IMR-90 (cell line): ENCODE results near the gene NUDT9. TPM values are rescaled to one million over a fixed set of nuclear protein-coding genes. Genes with fewer than 3 reads are reported as not detected.

Experiments
- ATAC-seq: fragments of 200-7000 bp; cut with Tn5 transposase; 2 replicates; pipeline ENCODE4 v1.9.1; 2020; ENCODE audit warnings: low read depth, mild to moderate bottlenecking, moderate library complexity
- BruUV-seq: library from RNA; stranded (reverse); fragments of 400-500 nt; replicated peaks from 2 replicates; lab custom pipeline; 2021; lab: Mats Ljungman, UMichigan
- CTCF ChIA-PET: fragments of 300-600 bp; formaldehyde crosslinking; extraction: SDS; loops from one replicate; lab custom pipeline; 2021; ENCODE audit warnings: antibody characterized with exemption; lab: Yijun Ruan, JAX
- POLR2A ChIA-PET: fragments of 300-600 bp; sonication (Branson Sonifier 250); formaldehyde crosslinking; loops from one replicate; lab custom pipeline; 2022; ENCODE audit warnings: antibody characterized with exemption; ENCODE audit not compliant: unreplicated experiment; lab: Charles Lee
- DNase-seq: peaks from one replicate; pipeline ENCODE4 v3.0.0; 2013
- H2AFZ ChIP-seq: replicated peaks from 2 replicates; pipeline ENCODE3; 2013; ENCODE audit warnings: low read length, mild to moderate bottlenecking; ENCODE audit not compliant: poor library complexity
- H2AK5ac ChIP-seq: 2 replicates; pipeline ENCODE4 v1.6.1; 2013; ENCODE audit warnings: low read depth, low read length, inconsistent platforms
- H2AK9ac ChIP-seq: replicated peaks from 2 replicates; pipeline ENCODE3; 2013; ENCODE audit warnings: mild to moderate bottlenecking, low read depth, low read length, moderate library complexity; ENCODE audit not compliant: poor library complexity
- H2BK120ac ChIP-seq: 2 replicates; pipeline ENCODE4 v1.6.1; 2013; ENCODE audit warnings: low read depth, low read length, inconsistent platforms
- H2BK15ac ChIP-seq: 3 replicates; pipeline ENCODE4 v1.6.1; 2013; ENCODE audit warnings: low read depth, low read length, inconsistent platforms
- H2BK20ac ChIP-seq: 2 replicates; pipeline ENCODE4 v1.6.1; 2013; ENCODE audit warnings: low read depth, mild to moderate bottlenecking, inconsistent platforms, low read length, moderate library complexity
- H2BK5ac ChIP-seq: 2 replicates; pipeline ENCODE4 v1.6.1; 2013; ENCODE audit warnings: mild to moderate bottlenecking, low read depth, low read length, inconsistent platforms; ENCODE audit not compliant: poor library complexity, severe bottlenecking
- H3K14ac ChIP-seq: replicated peaks from 2 replicates; pipeline ENCODE4 v1.6.1; 2013; ENCODE audit warnings: low read depth, low read length, inconsistent platforms
- H3K18ac ChIP-seq: 2 replicates; pipeline ENCODE4 v1.6.1; 2013; ENCODE audit warnings: low read depth, low read length, control low read depth
- H3K23ac ChIP-seq: 2 replicates; pipeline ENCODE4 v1.6.1; 2013; ENCODE audit warnings: low read depth, low read length, inconsistent platforms
- H3K27ac ChIP-seq: 2 replicates; pipeline ENCODE4 v1.5.1; 2013; ENCODE audit warnings: mild to moderate bottlenecking, control low read depth, low read length; ENCODE audit not compliant: insufficient read depth
- H3K27me3 ChIP-seq: 2 replicates; pipeline ENCODE4 v1.6.1; 2013; ENCODE audit warnings: low read length; ENCODE audit not compliant: control insufficient read depth, insufficient read depth
- H3K36me3 ChIP-seq: 2 replicates; pipeline ENCODE4 v1.6.1; 2013; ENCODE audit warnings: low read length, mixed read lengths; ENCODE audit not compliant: control insufficient read depth, insufficient read depth
- H3K4ac ChIP-seq: 2 replicates; pipeline ENCODE4 v1.6.1; 2013; ENCODE audit warnings: low read depth, low read length, inconsistent platforms
- H3K4me1 ChIP-seq: 2 replicates; pipeline ENCODE4 v1.6.1; 2013; ENCODE audit warnings: low read length, mixed read lengths; ENCODE audit not compliant: control insufficient read depth, insufficient read depth
- H3K4me2 ChIP-seq: 2 replicates; pipeline ENCODE4 v1.6.1; 2013; ENCODE audit warnings: low read depth, mild to moderate bottlenecking, control low read depth, low read length, moderate library complexity
- H3K4me3 ChIP-seq: 2 replicates; pipeline ENCODE4 v1.5.1; 2013; ENCODE audit warnings: low read depth, mild to moderate bottlenecking, control low read depth, low read length, moderate library complexity; ENCODE audit not compliant: insufficient read depth
- H3K56ac ChIP-seq: 2 replicates; pipeline ENCODE4 v1.6.1; 2013; ENCODE audit warnings: low read length, inconsistent platforms; ENCODE audit not compliant: insufficient read depth; ENCODE audit errors: extremely low read depth
- H3K79me1 ChIP-seq, 2 experiments: 2 replicates each; pipeline ENCODE4 v1.6.1; 2013; ENCODE audit warnings: low read length in 2 of 2, inconsistent platforms in 1 of 2, low read depth in 1 of 2
- H3K9ac ChIP-seq: 2 replicates; pipeline ENCODE4 v1.6.1; 2013; ENCODE audit warnings: low read depth, low read length, control low read depth
- H3K9me1 ChIP-seq: 2 replicates; pipeline ENCODE4 v1.6.1; 2013; ENCODE audit warnings: low read length, inconsistent platforms; ENCODE audit not compliant: insufficient read depth
- H3K9me3 ChIP-seq: 2 replicates; pipeline ENCODE4 v1.6.1; 2013; ENCODE audit warnings: low read length; ENCODE audit not compliant: control insufficient read depth, insufficient read depth
- H4K20me1 ChIP-seq: 2 replicates; pipeline ENCODE4 v1.6.1; 2013; ENCODE audit warnings: low read length, inconsistent platforms; ENCODE audit not compliant: insufficient read depth
- H4K5ac ChIP-seq: 2 replicates; pipeline ENCODE4 v1.6.1; 2013; ENCODE audit warnings: mild to moderate bottlenecking, low read depth, low read length, control low read depth
- H4K8ac ChIP-seq, 2 experiments: 2 replicates each; pipeline ENCODE4 v1.6.1; 2013; ENCODE audit warnings: low read depth in 2 of 2, low read length in 2 of 2, control low read depth in 1 of 2, inconsistent platforms in 1 of 2
- H4K91ac ChIP-seq: 2 replicates; pipeline ENCODE4 v1.6.1; 2013; ENCODE audit warnings: low read depth, low read length, inconsistent platforms; ENCODE audit not compliant: insufficient read depth
- BHLHE40 ChIP-seq: fragments of 150-350 bp; IDR thresholded peaks from 2 replicates; pipeline ENCODE4 v1.6.1; 2016; ENCODE audit warnings: mild to moderate bottlenecking, low read depth, low read length
- FOS ChIP-seq: fragments of 150-350 bp; IDR thresholded peaks from 2 replicates; pipeline ENCODE4 v1.6.1; 2016; ENCODE audit warnings: low read depth, low read length
- MAZ ChIP-seq: IDR thresholded peaks from 2 replicates; pipeline ENCODE4 v1.6.1; 2012; ENCODE audit warnings: low read depth, mild to moderate bottlenecking, low read length, improper control_type of control experiment, moderate library complexity, borderline replicate concordance
- RFX5 ChIP-seq: IDR thresholded peaks from 2 replicates; pipeline ENCODE4 v1.8.0; 2012; ENCODE audit warnings: low read depth, mild to moderate bottlenecking, low read length, moderate library complexity
- dilution Hi-C: fragments of 300-500 bp; cut with HindIII; formaldehyde crosslinking; loops from one replicate; pipeline ENCODE4 v1.14.3; 2018; ENCODE audit warnings: low sequenced_read_pairs; ENCODE audit not compliant: unreplicated experiment
- in situ Hi-C: fragments of 300-500 bp; cut with MboI; formaldehyde crosslinking; loops from 3 replicates; pipeline ENCODE4 v1.14.3; 2019; ENCODE audit warnings: low sequenced_read_pairs, inconsistent platforms, mixed read lengths
- intact Hi-C: fragments of 100-400 bp; cut with micrococcal nuclease; formaldehyde crosslinking; loops from 2 replicates; pipeline ENCODE4 v1.10.0; 2022
- polyA plus RNA-seq, 3 experiments: library from polyadenylated mRNA; depleted of rRNA; stranded (reverse); fragments of >200 nt; gene quantifications; 2 replicates each; pipeline ENCODE4 v1.2.3, GENCODE V29; 2012; ENCODE audit warnings: low replicate concordance in 1 of 3
- total RNA-seq: library from RNA; depleted of rRNA; stranded (reverse); fragments of >200 nt; gene quantifications from 2 replicates; pipeline ENCODE4 v1.2.3, GENCODE V29; 2012
- TF ChIP-seq, protein P1 (sequence below): conservative IDR thresholded peaks from 2 replicates; pipeline ENCODE4 v1.5.1; 2012; ENCODE audit warnings: mild to moderate bottlenecking, low read depth, low read length, improper control_type of control experiment
- TF ChIP-seq, protein P2 (sequence below): fragments of 150-350 bp; IDR thresholded peaks from 2 replicates; pipeline ENCODE4 v1.6.1; 2016; ENCODE audit warnings: low read depth, mild to moderate bottlenecking, low read length, moderate library complexity, borderline replicate concordance

NUDT9 gene
- total and polyA plus RNA-seq, 2 of the 4 experiments (the other 2 are of a cell fraction) = 10.0 to 23.5 TPM

DNA sequence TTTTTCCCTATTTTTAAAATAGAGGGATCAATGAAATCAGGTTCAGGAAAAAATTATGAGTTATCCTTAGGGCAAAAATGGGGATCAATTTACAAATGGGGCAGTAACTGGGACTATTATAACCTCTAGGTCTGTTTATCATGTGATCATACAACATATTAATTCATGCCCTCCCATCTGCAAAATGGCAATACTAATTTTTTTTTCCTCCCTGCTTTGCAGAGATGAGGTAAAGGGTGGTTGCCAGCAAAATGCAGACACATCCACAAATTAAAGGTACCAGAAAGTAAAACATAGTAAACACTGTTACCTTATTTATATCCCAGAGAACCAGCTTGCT, 31.9 kb upstream of the NUDT9 start:
- H4K91ac ChIP-seq = peak overlapping the region; percentile 78; the same call in 1 of the 2 replicates
- peak overlapping the region; percentile 65 for H3K4me2 ChIP-seq
- CTCF ChIA-PET = interaction anchor here (0.6 to 1.6 kb wide), 6 partner anchors 8 to 75 kb away, joined by 3 to 6 read pairs (median 3); no protein-coding TSS in a partner anchor
- peak overlapping the region; percentile 94 for H3K23ac ChIP-seq
- H3K9me3 ChIP-seq = peaks cover 2% of the 10 kb centered on the region; the same call in 1 of the 2 replicates
- peak overlapping the region; percentile 22; the same call in 1 of the 3 replicates for H2BK15ac ChIP-seq
- peak overlapping the region; percentile 66 for H3K4me3 ChIP-seq
- DNase-seq (no peak), ATAC-seq (no peak)
- H3K9me1 ChIP-seq = no peaks in the 10 kb centered on the region
- no peaks in the 10 kb centered on the region for H4K20me1 ChIP-seq
- in situ Hi-C loops = no loop called here
- H3K4ac ChIP-seq = peak overlapping the region; percentile 80
- H3K79me1 ChIP-seq = peaks cover 12 to 41% of the 10 kb centered on the region in 2 experiments; a peak in 2 of 4 replicates
- H3K27ac ChIP-seq = peak overlapping the region; percentile 81
- no peak overlapping the region for H2AK9ac ChIP-seq
- TF ChIP-seq RFX5 = no peak
- no peak for TF ChIP-seq FOS
- TF ChIP-seq, protein P1, sequence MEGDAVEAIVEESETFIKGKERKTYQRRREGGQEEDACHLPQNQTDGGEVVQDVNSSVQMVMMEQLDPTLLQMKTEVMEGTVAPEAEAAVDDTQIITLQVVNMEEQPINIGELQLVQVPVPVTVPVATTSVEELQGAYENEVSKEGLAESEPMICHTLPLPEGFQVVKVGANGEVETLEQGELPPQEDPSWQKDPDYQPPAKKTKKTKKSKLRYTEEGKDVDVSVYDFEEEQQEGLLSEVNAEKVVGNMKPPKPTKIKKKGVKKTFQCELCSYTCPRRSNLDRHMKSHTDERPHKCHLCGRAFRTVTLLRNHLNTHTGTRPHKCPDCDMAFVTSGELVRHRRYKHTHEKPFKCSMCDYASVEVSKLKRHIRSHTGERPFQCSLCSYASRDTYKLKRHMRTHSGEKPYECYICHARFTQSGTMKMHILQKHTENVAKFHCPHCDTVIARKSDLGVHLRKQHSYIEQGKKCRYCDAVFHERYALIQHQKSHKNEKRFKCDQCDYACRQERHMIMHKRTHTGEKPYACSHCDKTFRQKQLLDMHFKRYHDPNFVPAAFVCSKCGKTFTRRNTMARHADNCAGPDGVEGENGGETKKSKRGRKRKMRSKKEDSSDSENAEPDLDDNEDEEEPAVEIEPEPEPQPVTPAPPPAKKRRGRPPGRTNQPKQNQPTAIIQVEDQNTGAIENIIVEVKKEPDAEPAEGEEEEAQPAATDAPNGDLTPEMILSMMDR = no peak
- TF ChIP-seq, protein P2, sequence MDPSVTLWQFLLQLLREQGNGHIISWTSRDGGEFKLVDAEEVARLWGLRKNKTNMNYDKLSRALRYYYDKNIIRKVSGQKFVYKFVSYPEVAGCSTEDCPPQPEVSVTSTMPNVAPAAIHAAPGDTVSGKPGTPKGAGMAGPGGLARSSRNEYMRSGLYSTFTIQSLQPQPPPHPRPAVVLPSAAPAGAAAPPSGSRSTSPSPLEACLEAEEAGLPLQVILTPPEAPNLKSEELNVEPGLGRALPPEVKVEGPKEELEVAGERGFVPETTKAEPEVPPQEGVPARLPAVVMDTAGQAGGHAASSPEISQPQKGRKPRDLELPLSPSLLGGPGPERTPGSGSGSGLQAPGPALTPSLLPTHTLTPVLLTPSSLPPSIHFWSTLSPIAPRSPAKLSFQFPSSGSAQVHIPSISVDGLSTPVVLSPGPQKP = no peak
- no peak for TF ChIP-seq MAZ
- TF ChIP-seq BHLHE40 = no peak
- no TSS peak for BruUV-seq
- intact Hi-C loops = loop anchor here (2.0 kb wide), 2 partner anchors 16 to 32 kb away; partner anchors contain the start of gene NUDT9
- H2AFZ ChIP-seq = peak overlapping the region; percentile 92
- H3K9ac ChIP-seq = peak overlapping the region; percentile 92
- dilution Hi-C loops = no loop called here
- POLR2A ChIA-PET = interaction anchor here (0.5 to 1.6 kb wide), 4 partner anchors 8 to 896 kb away, joined by 3 to 9 read pairs (median 6); partner anchors contain the start of gene NUDT9
- peak overlapping the region; percentile 80; the same call in 1 of the 2 replicates for H2BK120ac ChIP-seq
- H2BK5ac ChIP-seq = peak overlapping the region; percentile 77
- peak overlapping the region; percentile 66; the same call in 1 of the 2 replicates for H4K5ac ChIP-seq
- H3K56ac ChIP-seq = peak overlapping the region; percentile 97
- H3K18ac ChIP-seq = peak overlapping the region; percentile 74; the same call in 1 of the 2 replicates
- H3K27me3 ChIP-seq = no peaks in the 10 kb centered on the region
- no peak overlapping the region for H2AK5ac ChIP-seq
- H2BK20ac ChIP-seq = no peak overlapping the region
- H3K14ac ChIP-seq = peak overlapping the region; percentile 90
- H3K36me3 ChIP-seq = peaks cover 4% of the 10 kb centered on the region; the same call in 1 of the 2 replicates
- H4K8ac ChIP-seq = peak overlapping the region; percentile 45 to 67; a peak in 2 of 4 replicates
- 0 out of 2 replicates have a peak, but pooled peaks cover 2% of the 10 kb centered on the region for H3K4me1 ChIP-seq
